SW480 (cell line): ENCODE data around the gene KBTBD4.
A peak's percentile ranks its signal among the peaks of the same experiment; 100 is the strongest.
"Not testable (repeated sequence)": the region's sequence is repeated elsewhere in the genome, so short reads cannot be mapped to it uniquely, and the experiment has no call there.

ENCODE experiments used
- DNase-seq: peaks from one replicate; pipeline ENCODE4 v3.0.0-alpha.2; 2016; ENCODE audit warnings: low spot score

The KBTBD4 gene

GRCh38 chr11:47589977-47590861 is 11.4 kb upstream of the KBTBD4 start:
- no peak for DNase-seq

- no peak for DNase-seq
Measured at GRCh38 chr11:47589584-47589976, 10.8 kb upstream of the KBTBD4 start.

GRCh38 chr11:47589118-47589517 is 10.3 kb upstream of the KBTBD4 start:
- DNase-seq: no peak

- DNase-seq: no peak
Measured at GRCh38 chr11:47587723-47588326, 9.1 kb upstream of the KBTBD4 start.

DNA sequence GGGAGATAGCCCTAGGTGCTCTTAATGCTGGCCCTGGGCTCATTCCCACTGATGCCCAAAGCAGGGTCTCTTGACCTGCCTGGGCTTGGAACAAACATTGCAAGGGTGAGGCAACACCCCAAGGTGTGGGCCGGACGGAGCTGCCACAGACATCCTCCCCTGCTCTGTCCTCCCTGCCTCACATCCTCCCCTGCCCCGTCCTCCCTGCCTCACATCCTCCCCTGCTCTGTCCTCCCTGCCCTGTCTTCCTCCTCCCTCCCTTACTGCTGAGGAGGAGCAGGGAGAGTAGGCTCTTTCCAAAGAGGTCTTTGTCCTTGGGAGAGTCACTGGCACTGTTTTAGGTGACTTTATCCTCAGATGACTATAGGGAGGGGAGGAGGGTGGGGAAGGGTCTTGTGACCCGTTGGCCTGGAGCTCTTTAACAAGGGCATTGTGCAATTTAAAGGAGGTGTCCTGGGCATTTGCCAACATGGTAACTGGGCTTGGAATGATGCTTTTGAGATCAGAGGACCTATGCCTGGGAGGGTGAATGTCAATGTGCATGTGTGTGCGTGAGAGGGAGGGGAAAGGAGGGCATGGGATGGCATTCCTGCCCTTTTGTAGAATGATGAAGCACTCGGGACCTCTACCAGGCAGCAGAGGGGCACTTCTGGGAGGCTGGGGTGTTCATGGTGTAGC is 8.4 kb upstream of the KBTBD4 start:
- DNase-seq: no peak

DNA sequence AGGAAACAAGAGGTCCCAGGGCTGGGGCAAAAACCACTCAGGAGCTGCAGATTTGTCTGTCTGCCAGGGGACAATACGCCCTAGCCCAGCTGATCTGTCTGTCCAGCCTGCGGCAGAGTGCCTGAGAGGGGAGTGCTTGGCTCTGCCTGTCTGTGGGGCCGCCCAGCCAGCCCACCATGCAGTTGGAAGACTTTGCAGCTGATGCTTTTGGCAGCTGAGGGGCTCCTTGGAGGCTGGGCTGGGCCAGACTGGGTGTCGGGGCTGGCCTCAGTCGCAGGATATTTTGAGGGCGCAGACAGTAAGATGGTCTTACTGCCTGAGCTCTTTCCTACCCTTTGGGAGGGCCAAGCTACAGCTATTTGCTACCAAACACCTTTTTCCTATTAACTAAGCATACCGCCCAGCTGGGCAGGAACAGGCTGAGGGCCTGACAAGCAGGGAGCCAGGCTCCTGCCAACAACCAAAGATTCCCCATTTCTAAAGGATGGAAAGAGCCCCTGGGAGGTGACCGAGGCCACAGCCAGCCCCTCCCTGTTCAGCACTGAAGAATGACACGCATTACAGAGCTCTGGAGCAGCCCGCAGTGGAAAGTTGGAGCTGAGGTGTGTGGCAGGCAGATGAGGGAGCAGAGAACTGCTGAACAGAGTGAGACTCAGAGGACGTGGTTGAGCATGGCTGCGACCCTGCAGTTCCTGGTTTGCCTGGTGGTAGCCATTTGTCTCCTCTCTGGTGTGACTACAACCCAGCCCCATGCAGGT is 7.5 kb upstream of the KBTBD4 start, which contains the start of gene FAM180B:
Gene FAM180B, plus strand, starts transcription at position 581 of the 758 bp plus-strand sequence. Its CDS starts 91 bp downstream, at position 672.
- no peak for DNase-seq

DNA sequence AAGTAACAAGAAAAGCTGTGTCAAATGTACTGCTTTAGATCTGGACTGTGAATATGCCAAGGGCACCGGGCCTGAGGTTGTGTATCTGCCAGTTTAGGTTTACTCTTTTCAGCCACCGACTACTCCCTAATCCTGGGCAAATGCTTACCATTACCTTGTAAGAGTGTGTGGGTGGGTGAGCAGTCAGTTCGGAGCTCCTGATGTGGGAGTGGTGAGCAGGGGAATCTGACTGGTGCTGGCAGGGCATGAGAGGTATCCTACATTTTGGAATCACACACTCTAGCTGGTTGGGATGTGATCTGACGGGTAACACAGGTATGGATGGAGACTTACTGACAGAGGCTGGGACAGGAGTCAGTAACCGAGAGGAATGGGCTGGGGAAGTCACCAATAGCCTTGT is 5.1 kb upstream of the KBTBD4 start:
- no peak for DNase-seq

GRCh38 chr11:47577460-47578041 is 1.2 kb downstream of the KBTBD4 start:
- DNase-seq: no peak

GRCh38 chr11:47573321-47573720 is 5.4 kb downstream of the KBTBD4 start:
- no peak for DNase-seq

GRCh38 chr11:47572715-47573255 is 6.0 kb downstream of the KBTBD4 start:
- no peak for DNase-seq

- DNase-seq: no peak
Measured at GRCh38 chr11:47571895-47572294, 6.9 kb downstream of the KBTBD4 start.

GRCh38 chr11:47571357-47571729 is 7.4 kb downstream of the KBTBD4 start:
- no peak for DNase-seq

DNA sequence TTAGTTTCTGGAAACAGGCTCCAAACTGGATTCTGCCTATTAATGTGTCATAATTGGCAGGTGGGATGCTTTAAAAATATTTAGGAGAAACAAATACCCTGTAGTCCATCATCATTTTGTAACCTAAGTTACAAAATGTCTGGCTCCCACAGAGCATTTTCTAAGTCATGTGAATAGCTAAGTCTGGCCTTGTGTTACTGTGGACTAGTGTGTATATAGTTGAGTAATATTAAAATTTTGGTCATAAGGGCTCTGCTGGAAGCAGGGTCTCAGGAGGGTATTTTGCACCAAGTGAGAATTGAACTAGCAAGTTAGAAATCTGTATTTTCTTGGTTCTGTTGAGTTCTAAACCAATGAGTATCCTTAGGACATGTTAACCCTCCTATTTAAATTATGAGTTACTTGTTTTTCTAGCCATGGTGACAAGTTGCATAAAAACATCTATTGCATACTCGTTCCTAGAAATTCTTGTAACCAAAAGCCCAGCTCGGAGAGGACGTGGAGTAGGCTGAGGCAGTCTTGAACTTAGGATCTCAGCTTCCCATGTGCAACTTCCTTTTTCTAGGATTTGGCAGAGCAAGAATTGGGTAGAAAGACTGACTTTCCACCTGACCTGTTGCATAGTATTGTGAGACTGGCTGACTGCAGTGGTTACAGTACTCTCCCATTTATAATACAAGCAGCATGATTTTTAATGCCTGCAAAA is 8.0 kb downstream of the KBTBD4 start:
- no peak for DNase-seq

GRCh38 chr11:47569646-47570045 is 9.1 kb downstream of the KBTBD4 start:
- DNase-seq: no peak

DNA sequence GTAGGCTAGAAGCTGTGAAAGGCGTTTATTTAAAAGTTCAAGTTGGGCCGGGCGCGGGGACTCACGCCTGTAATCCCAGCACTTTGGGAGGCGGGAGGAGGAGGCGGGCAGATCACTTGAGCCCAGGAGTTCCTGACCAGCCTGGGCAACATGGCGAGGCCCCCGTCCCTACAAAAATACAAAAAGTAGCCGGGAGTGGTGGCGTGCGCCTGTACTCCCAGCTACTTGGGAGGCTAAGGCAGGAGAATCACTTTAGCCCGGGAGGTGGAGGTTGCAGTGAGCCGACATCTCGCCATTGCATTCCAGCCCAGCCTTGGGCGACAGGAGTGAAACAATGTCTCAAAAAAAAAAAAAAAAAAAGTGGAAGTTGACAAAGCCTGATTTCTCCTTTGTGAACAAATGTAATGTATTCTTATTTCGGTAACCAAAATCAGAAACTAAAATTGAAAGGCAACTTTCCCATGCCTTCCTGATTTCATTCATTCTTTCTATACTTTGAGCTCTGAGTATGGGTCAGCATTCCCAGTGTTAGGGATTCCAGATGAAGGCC is 12.5 kb downstream of the KBTBD4 start:
- DNase-seq: peak; percentile 29

DNA sequence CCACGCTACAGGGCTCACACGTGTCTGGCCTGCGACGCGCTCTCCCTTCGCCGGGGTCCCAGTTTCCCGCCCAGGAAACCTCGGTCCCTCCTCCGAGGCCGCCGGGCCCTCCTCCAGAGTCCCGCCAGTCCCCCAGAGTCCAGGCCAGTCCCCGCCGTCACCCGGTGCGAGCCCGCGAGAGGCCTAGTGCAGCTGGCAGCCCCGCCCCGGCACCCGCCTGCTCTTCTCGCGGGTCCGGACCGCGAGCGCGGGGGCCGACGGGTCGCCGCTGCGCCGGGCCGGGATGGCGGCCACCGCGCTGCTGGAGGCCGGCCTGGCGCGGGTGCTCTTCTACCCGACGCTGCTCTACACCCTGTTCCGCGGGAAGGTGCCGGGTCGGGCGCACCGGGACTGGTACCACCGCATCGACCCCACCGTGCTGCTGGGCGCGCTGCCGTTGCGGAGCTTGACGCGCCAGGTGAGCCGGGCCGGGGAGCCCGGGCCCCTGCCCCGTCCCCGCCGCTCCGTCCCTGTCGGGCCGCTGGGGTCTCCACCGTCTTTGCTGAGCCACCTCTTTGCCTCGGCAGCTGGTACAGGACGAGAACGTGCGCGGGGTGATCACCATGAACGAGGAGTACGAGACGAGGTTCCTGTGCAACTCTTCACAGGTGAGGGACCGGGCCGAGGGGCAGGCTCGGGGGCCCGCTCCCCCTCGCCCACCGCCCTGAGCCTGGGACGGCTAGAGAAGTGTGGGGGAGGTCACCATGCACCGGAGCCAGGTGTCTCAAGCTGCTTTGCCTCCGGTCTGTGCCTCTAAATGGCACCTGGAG is 13.2 kb downstream of the KBTBD4 start, which contains the start of gene PTPMT1:
Gene PTPMT1, plus strand, starts transcription at position 260 of the 809 bp plus-strand sequence. Its CDS starts 24 bp downstream, at position 284.
- DNase-seq: peak; percentile 73

DNA sequence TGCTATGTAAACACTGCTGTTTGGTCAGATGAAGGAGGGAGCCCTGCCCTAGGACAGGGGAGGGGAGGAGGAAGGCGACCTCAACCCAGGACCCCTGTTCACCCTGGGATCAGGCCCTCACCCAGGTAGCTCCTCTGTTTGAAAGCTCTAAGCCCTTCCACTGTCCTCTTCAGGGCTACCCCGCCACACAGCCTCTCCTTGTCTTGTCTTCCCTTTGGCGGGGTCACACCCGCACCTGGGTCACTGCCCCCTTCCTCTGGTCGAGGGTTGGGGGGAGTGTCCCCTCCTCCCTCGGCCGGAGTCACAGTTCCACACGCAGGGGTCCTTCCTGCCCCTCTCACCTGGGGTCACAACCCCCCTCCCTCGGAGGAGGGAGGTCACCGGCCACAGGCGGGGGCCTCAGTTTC is 13.8 kb downstream of the KBTBD4 start:
- no peak for DNase-seq

- DNase-seq: not testable (repeated sequence)
Measured at GRCh38 chr11:47564366-47564765, 14.4 kb downstream of the KBTBD4 start.

DNA sequence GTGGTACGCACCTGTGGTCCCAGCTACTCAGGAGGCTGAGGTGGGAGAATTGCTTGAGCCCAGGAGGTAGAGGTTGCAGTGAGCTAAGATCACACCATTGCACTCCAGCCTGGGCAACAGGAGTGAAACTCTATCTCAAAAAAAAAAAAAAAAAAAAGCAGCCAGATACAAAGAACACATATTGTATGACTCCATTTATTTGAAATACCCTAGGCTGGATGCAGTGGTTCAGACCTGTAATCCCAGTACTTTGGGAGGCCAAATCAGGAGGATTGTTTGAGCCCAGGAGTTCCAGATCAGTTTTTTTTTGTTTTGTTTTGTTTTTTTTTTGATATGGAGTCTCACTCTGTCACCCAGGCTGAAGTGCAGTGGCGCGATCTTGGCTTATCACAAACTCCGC is 16.4 kb downstream of the KBTBD4 start:
- not testable (repeated sequence) for DNase-seq
